ENCODE measurements around the gene CRABP2.
A peak's percentile ranks its signal among the peaks of the same experiment; 100 is the strongest.

Gene CRABP2

GRCh38 chr1:156708218-156708661 lies 2.9 kb upstream of the CRABP2 start:
- DNase-seq (ENCODE audit: low spot score): peak; percentile 34

- DNase-seq (ENCODE audit: low spot score): peak; percentile 38
Observed at GRCh38 chr1:156707417-156708217, 2.2 kb upstream of the CRABP2 start.

GRCh38 chr1:156706657-156707416 lies 1.5 kb upstream of the CRABP2 start:
- DNase-seq (ENCODE audit: low spot score): peak; percentile 45

- DNase-seq (ENCODE audit: low spot score): peak; percentile 88
Observed at GRCh38 chr1:156705918-156706656, 704 bp upstream of the CRABP2 start.

GRCh38 chr1:156704930-156705320 lies 458 bp downstream of the CRABP2 start:
- DNase-seq (ENCODE audit: low spot score): peak; percentile 41

GRCh38 chr1:156704166-156704711 lies 1.1 kb downstream of the CRABP2 start:
- DNase-seq (ENCODE audit: low spot score): peak; percentile 31

GRCh38 chr1:156703741-156704140 lies 1.6 kb downstream of the CRABP2 start:
- peak; percentile 70 for DNase-seq (ENCODE audit: low spot score)

GRCh38 chr1:156703336-156703735 lies 2.0 kb downstream of the CRABP2 start:
- DNase-seq (ENCODE audit: low spot score): peak; percentile 28

- DNase-seq (ENCODE audit: low spot score): no peak
Observed at GRCh38 chr1:156700736-156701531, 4.4 kb downstream of the CRABP2 start.

- DNase-seq (ENCODE audit: low spot score): no peak
Observed at GRCh38 chr1:156698995-156699394, 6.4 kb downstream of the CRABP2 start.

- no peak for DNase-seq (ENCODE audit: low spot score)
Observed at GRCh38 chr1:156697481-156697880, 7.9 kb downstream of the CRABP2 start.

GRCh38 chr1:156696755-156697154 lies 8.6 kb downstream of the CRABP2 start:
- no peak for DNase-seq (ENCODE audit: low spot score)

- DNase-seq (ENCODE audit: low spot score): no peak
Observed at GRCh38 chr1:156694690-156694962, 10.8 kb downstream of the CRABP2 start.

- no peak for DNase-seq (ENCODE audit: low spot score)
Observed at GRCh38 chr1:156693848-156694689, 11.3 kb downstream of the CRABP2 start.

GRCh38 chr1:156692925-156693847 lies 12.2 kb downstream of the CRABP2 start:
- no peak for DNase-seq (ENCODE audit: low spot score)

- no peak for DNase-seq (ENCODE audit: low spot score)
Observed at GRCh38 chr1:156692441-156692924, 12.9 kb downstream of the CRABP2 start.

- DNase-seq (ENCODE audit: low spot score): no peak
Observed at GRCh38 chr1:156691665-156692440, 13.5 kb downstream of the CRABP2 start.

- DNase-seq (ENCODE audit: low spot score): no peak
Observed at GRCh38 chr1:156691191-156691590, 14.2 kb downstream of the CRABP2 start.

GRCh38 chr1:156690675-156691036 lies 14.7 kb downstream of the CRABP2 start:
- DNase-seq (ENCODE audit: low spot score): no peak
